HepG2 (cell line): ENCODE data around the gene KATNA1. TPM values are rescaled to one million over a fixed set of nuclear protein-coding genes. Genes with fewer than 3 reads are reported as not detected.

ENCODE experiments used
- AKAP8 ChIP-seq: sonication (generic); formaldehyde crosslinking; IDR thresholded peaks from 2 replicates; pipeline ENCODE4 v1.5.1; 2020; ENCODE audit warnings: mild to moderate bottlenecking, missing genetic modification reagents
- ATF6 ChIP-seq: sonication (generic); formaldehyde crosslinking; conservative IDR thresholded peaks from 2 replicates; pipeline ENCODE4 v1.4.0; 2020; ENCODE audit warnings: missing genetic modification reagents
- ATM ChIP-seq: fragments of 450-650 bp; IDR thresholded peaks from 2 replicates; pipeline ENCODE4 v1.7.1; 2017; ENCODE audit warnings: mild to moderate bottlenecking, borderline replicate concordance
- CREBL2 ChIP-seq: sonication (generic); formaldehyde crosslinking; IDR thresholded peaks from 2 replicates; pipeline ENCODE4 v1.8.1; 2023; ENCODE audit warnings: missing genetic modification reagents, mild to moderate bottlenecking, borderline replicate concordance
- FLYWCH1 ChIP-seq: sonication (generic); formaldehyde crosslinking; IDR thresholded peaks from 2 replicates; pipeline ENCODE4 v1.8.1; 2023; ENCODE audit warnings: mild to moderate bottlenecking, missing genetic modification reagents
- GRHL1 ChIP-seq: sonication (generic); formaldehyde crosslinking; conservative IDR thresholded peaks from 2 replicates; pipeline ENCODE4 v1.8.0; 2022; ENCODE audit warnings: missing genetic modification reagents
- MXD4 ChIP-seq: IDR thresholded peaks from 2 replicates; pipeline ENCODE4 v1.6.1; 2016; ENCODE audit warnings: mild to moderate bottlenecking, missing biosample characterization, missing genetic modification reagents
- POGK ChIP-seq: sonication (generic); formaldehyde crosslinking; conservative IDR thresholded peaks from 2 replicates; pipeline ENCODE4 v1.8.0; 2022; ENCODE audit warnings: mild to moderate bottlenecking, moderate library complexity, missing genetic modification reagents
- RELA ChIP-seq: sonication (generic); formaldehyde crosslinking; IDR thresholded peaks from 2 replicates; pipeline ENCODE4 v1.4.0; 2020; ENCODE audit warnings: missing genetic modification reagents
- THAP8 ChIP-seq: sonication (generic); formaldehyde crosslinking; IDR thresholded peaks from 2 replicates; pipeline ENCODE4 v1.5.1; 2020; ENCODE audit warnings: missing genetic modification reagents, mild to moderate bottlenecking, borderline replicate concordance
- TRIM24 ChIP-seq: sonication (generic); formaldehyde crosslinking; IDR thresholded peaks from 2 replicates; pipeline ENCODE4 v1.8.0; 2022; ENCODE audit warnings: mild to moderate bottlenecking, missing genetic modification reagents
- ZBTB49 ChIP-seq: sonication (generic); formaldehyde crosslinking; IDR thresholded peaks from 2 replicates; pipeline ENCODE4 v1.4.0; 2020; ENCODE audit warnings: missing genetic modification reagents, borderline replicate concordance
- ZMYM2 ChIP-seq: sonication (generic); formaldehyde crosslinking; IDR thresholded peaks from 2 replicates; pipeline ENCODE4 v1.8.0; 2022; ENCODE audit warnings: mild to moderate bottlenecking, missing genetic modification reagents
- ZNF276 ChIP-seq: sonication (generic); formaldehyde crosslinking; IDR thresholded peaks from 2 replicates; pipeline ENCODE4 v1.4.0; 2020; ENCODE audit warnings: mild to moderate bottlenecking, low read depth, missing genetic modification reagents
- ZNF547 ChIP-seq: sonication (generic); formaldehyde crosslinking; IDR thresholded peaks from 2 replicates; pipeline ENCODE4 v1.5.1; 2020; ENCODE audit warnings: mild to moderate bottlenecking, missing genetic modification reagents
- ZNF660 ChIP-seq: sonication (generic); formaldehyde crosslinking; IDR thresholded peaks from 2 replicates; pipeline ENCODE4 v1.5.1; 2020; ENCODE audit warnings: mild to moderate bottlenecking, low read depth, missing genetic modification reagents, borderline replicate concordance
- ZSCAN9 ChIP-seq: IDR thresholded peaks from 2 replicates; pipeline ENCODE4 v1.6.1; 2016; ENCODE audit warnings: borderline replicate concordance
- polyA plus RNA-seq, 8 experiments: library from polyadenylated mRNA; depleted of rRNA in 3 of 8; stranded (reverse) in 7 of 8; unstranded in 1 of 8; fragments of >200 nt; fragmentation: Illumina TruSeq in 4 of 8; extraction: Trizol in 4 of 8; gene quantifications; 2 replicates each; pipeline versions ENCODE4 v1.2.1 to v1.2.3, GENCODE V29; 2011 to 2016; ENCODE audit warnings: low read depth in 4 of 8, missing spikeins in 1 of 8, mixed read lengths in 1 of 8; ENCODE audit not compliant: insufficient read depth in 1 of 8
- total RNA-seq, 5 experiments: library from RNA; depleted of rRNA; stranded (reverse); fragments of >200 nt; fragmentation: Illumina TruSeq; extraction: Trizol; gene quantifications; 2 replicates each; pipeline ENCODE4 v1.2.3, GENCODE V29; 2016; ENCODE audit warnings: low read depth in 1 of 5

KATNA1 gene
- total and polyA plus RNA-seq, 2 of the 13 experiments (the other 11 are each of a cell fraction or from before 2014, with no cell fraction given) = 14.8 to 25.3 TPM

- no peak for TF ChIP-seq ZNF276 (CRISPR knock-in tag)
- no peak for TF ChIP-seq ATM
- peak; percentile 92; the same call in 1 of the 2 replicates for TF ChIP-seq CREBL2 (CRISPR knock-in tag)
- no peak for TF ChIP-seq TRIM24 (CRISPR knock-in tag)
- TF ChIP-seq ATF6 (CRISPR knock-in tag) = no peak
- TF ChIP-seq ZSCAN9 (CRISPR knock-in tag) = peak; percentile 91
- TF ChIP-seq RELA (CRISPR knock-in tag) = peak; percentile 69; the same call in 1 of the 2 replicates
- no peak for TF ChIP-seq ZNF660
- TF ChIP-seq ZNF547 = peak; percentile 95
- TF ChIP-seq THAP8 (CRISPR knock-in tag) = 0 out of 2 replicates have a peak, but pooled peaks have one; percentile 28
- 0 out of 2 replicates have a peak, but pooled peaks have one; percentile 6 for TF ChIP-seq ZMYM2
- TF ChIP-seq GRHL1 = no peak
- 0 out of 2 replicates have a peak, but pooled peaks have one; percentile 40 for TF ChIP-seq ZBTB49 (CRISPR knock-in tag)
- TF ChIP-seq AKAP8 (CRISPR knock-in tag) = peak; percentile 49
- TF ChIP-seq FLYWCH1 (CRISPR knock-in tag) = 0 out of 2 replicates have a peak, but pooled peaks have one; percentile 38
- TF ChIP-seq POGK (CRISPR knock-in tag) = peak; percentile 84; the same call in 1 of the 2 replicates
- peak; percentile 96 for TF ChIP-seq MXD4 (CRISPR knock-in tag)
Measured at GRCh38 chr6:149545754-149546471, 102.6 kb downstream of the KATNA1 start, which contains the start of gene PPIL4 (continued).
